Activated CD4-positive, alpha-beta T cell treated with anti-CD3 and anti-CD28 coated beads, Interleukin-2, Interleukin-4, amounts not matched to agents 100 ng/mL and 50 ng/mL, durations not matched to agents 16 hours and 8 hours (primary cell): ENCODE measurements around the gene RAB30.
"Not testable (repeated sequence)": the region's sequence is repeated elsewhere in the genome, so short reads cannot be mapped to it uniquely, and the experiment has no call there.

Experiments
- DNase-seq: peaks from one replicate; pipeline ENCODE4 v3.0.0-alpha.2; 2020; ENCODE audit warnings: low spot score

RAB30 gene

GRCh38 chr11:82943430-82943829 is 128.3 kb downstream of the RAB30 start:
- DNase-seq, result not testable (repeated sequence)

- DNase-seq, result no peak
These were observed 129.3 kb downstream of the RAB30 start for GRCh38 chr11:82942376-82942775.

- no peak for DNase-seq
These were observed 132.2 kb downstream of the RAB30 start for GRCh38 chr11:82939456-82939855.

GRCh38 chr11:82937554-82937953 is 134.1 kb downstream of the RAB30 start:
- DNase-seq, result no peak

GRCh38 chr11:82936261-82936660 is 135.4 kb downstream of the RAB30 start:
- no peak for DNase-seq

- no peak for DNase-seq
These were observed 139.1 kb downstream of the RAB30 start for GRCh38 chr11:82932564-82932963.

GRCh38 chr11:82930734-82931133 is 141.0 kb downstream of the RAB30 start:
- no peak for DNase-seq

- no peak for DNase-seq
These were observed 141.5 kb downstream of the RAB30 start for GRCh38 chr11:82930229-82930628.

- no peak for DNase-seq
These were observed 142.6 kb downstream of the RAB30 start for GRCh38 chr11:82929121-82929520.

- DNase-seq, result peak; percentile 60
These were observed 144.3 kb downstream of the RAB30 start for GRCh38 chr11:82927264-82927880.

- DNase-seq, result no peak
These were observed 147.0 kb downstream of the RAB30 start for GRCh38 chr11:82924522-82925224.
